HG03159 (cell line): ENCODE measurements around the gene POLA1.

Experiments
- ATAC-seq: cut with Tn5 transposase; IDR thresholded peaks from one replicate; pipeline ENCODE4 v1.9.1; 2021; ENCODE audit warnings: mild to moderate bottlenecking, moderate library complexity; ENCODE audit not compliant: unreplicated experiment

Gene POLA1

GRCh38 chrX:24682739-24683432 is 10.8 kb upstream of the POLA1 start:
- ATAC-seq = no peak

GRCh38 chrX:24684048-24684447 is 9.7 kb upstream of the POLA1 start:
- ATAC-seq = no peak

DNA sequence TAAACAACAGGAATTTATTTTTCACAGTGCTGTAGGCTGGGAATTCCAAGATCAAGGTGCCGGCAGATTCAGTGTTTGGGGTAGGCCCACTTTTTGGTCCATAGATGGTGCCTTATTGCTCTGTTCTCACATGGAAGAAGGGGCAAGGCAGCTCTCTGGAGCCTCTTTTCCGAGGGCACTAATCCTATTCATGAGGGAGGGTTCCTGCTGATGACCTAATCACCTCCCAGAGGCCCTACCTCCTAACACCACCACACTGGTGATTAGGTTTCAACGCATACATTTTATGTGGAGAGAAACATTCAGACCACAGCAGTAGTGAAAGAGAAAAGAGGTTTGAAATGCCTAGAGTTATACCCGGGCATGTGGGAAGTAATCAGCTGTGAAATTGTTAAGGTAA is 1.4 kb upstream of the POLA1 start:
- no peak for ATAC-seq

GRCh38 chrX:24694825-24695224 is 1.1 kb downstream of the POLA1 start:
- ATAC-seq = no peak

- ATAC-seq = no peak
Measured at GRCh38 chrX:24696294-24696693, 2.6 kb downstream of the POLA1 start.

- ATAC-seq = peak; percentile 99
Measured at GRCh38 chrX:24702362-24703184, 8.9 kb downstream of the POLA1 start.

GRCh38 chrX:24703185-24703494 is 9.4 kb downstream of the POLA1 start:
- no peak for ATAC-seq

GRCh38 chrX:24718771-24719170 is 25.1 kb downstream of the POLA1 start:
- no peak for ATAC-seq

- no peak for ATAC-seq
Measured at GRCh38 chrX:24720036-24720435, 26.3 kb downstream of the POLA1 start.

DNA sequence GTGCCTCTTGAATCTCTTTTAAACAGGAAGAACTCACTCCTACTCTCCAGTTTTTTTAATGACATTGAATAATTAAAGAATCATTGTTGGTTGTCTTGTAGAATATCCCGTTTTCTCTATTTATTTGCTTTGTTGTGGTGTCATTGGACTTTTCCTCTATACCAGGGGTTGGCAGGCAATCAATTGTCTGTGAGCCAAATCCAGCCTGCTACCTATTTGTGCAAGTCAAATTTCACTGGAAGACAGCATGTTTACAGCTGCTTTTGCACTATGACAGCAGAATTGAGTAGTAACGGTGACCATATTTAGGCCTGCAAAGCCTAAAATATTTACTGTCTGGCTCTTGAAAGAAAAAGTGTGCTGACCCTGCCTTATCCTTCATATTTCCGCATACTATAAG is 34.8 kb downstream of the POLA1 start:
- no peak for ATAC-seq

- ATAC-seq = no peak
Measured at GRCh38 chrX:24732766-24733500, 39.2 kb downstream of the POLA1 start.

DNA sequence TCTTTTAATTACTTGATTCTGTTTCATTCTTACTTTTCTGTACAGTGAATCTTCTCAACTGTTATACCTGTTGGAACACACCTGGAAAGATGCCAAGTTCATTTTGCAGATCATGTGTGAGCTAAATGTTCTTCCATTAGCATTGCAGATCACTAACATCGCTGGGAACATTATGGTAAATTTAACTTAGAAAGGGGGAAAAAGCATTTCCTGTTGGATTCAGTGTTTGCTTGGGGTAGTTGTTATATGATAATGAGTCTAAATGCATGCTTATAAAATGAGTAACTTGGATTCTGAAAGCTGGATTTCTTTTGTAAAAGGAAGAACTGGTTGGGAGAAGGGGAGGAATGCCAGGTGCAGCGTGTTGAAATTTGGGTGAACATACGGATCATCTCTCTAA is 47.6 kb downstream of the POLA1 start:
- no peak for ATAC-seq

DNA sequence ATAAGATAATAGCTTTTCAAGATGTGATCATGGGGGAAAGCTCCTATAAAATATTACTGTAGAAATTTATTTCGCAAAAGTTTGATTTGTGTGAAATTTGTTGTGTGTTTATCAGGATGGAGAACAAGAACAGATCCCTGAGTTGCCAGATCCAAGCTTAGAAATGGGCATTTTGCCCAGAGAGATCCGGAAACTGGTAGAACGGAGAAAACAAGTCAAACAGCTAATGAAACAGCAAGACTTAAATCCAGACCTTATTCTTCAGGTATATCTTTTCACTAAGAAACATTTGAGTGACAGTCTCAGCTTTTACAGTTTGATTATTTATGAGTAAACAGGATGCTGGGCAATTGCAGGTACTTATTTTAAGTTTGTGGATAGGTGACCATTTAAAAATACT is 54.5 kb downstream of the POLA1 start:
- ATAC-seq = no peak

GRCh38 chrX:24759786-24760185 is 66.1 kb downstream of the POLA1 start:
- no peak for ATAC-seq

DNA sequence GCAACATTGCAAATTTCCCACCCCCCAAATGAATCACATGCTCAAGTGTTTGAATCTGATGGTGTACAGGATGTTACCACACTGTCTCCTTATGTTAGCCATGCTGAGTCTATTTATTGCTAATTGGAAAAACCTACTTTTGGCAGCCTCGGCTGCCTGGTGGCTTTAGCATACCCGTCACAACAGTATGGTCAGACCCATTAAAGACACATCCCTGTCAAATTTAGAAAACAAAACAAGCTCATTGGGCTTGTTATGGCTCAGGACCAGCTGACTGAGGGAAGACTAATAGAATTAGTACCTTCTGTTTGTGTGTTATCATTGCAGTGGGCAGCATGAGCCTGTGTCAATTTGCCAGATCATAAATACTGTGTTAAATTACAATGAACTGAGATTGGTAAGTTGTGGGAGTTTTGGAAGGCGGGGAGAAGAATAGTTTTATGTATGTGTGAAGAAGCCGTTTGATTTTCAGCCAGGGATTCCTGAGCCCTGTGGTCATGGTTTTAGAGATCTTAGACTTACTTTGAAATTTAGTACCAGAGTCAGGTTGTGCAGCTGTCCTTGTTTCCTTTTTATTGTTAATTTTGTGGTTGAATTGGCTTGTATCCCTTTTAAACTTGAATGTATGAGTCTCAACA is 66.8 kb downstream of the POLA1 start:
- ATAC-seq = no peak

DNA sequence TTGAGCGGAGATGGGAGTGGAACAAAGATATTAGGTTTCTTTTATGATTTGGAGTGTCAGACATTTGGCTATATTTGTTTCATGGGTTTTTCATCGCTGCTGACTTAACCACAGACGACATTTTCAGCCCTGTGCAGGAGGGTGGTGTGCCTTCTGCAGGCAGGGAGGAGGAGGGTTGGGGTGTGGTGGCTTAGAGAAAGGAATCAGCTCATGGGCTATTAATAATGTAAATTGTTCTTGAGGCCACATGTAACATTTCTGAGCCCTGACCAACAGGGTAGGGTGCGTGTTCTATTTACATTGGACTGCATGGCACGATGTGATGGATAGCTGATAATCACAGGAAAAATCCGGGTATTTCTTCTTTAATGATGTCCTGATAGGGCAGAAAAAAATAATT is 67.6 kb downstream of the POLA1 start:
- no peak for ATAC-seq

GRCh38 chrX:24763989-24764388 is 70.3 kb downstream of the POLA1 start:
- no peak for ATAC-seq

DNA sequence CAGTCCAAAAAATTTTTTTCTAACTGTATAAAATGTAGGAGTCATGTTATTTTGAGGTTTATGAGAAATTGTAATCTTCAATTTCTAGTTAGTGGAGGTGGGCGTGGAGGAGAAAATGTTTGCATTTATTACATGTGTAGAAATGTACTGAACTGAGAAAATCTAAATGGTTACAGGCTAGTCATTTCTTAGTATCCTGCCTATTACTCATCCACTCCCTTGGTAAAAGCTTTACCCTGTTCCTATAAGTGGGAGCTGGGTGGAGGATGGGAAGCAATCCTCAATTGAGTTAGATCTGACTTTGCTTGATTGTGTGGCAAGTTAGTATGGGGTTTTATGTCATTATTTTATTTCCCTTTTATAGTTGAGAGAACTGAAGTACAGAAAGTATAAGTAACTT is 73.8 kb downstream of the POLA1 start:
- ATAC-seq = no peak

DNA sequence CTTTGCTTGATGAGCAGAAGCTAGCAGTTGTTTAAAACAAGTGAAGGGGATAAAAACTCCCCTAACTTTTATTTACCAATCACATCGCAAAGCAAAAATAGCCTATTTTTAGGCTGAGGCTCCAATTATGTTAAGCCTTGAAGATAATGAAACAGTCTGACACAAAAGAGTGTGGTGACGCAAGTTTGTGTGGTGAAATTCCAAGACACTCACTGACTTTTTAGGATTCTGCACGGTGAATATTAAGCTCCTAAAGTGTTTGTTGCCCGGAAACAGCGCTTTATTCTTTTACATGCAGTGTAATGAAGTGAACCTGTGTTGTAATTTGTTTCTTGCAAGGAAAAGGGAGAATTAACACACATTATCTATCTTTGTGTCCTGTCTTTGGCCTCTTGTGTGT is 74.8 kb downstream of the POLA1 start:
- ATAC-seq = no peak

DNA sequence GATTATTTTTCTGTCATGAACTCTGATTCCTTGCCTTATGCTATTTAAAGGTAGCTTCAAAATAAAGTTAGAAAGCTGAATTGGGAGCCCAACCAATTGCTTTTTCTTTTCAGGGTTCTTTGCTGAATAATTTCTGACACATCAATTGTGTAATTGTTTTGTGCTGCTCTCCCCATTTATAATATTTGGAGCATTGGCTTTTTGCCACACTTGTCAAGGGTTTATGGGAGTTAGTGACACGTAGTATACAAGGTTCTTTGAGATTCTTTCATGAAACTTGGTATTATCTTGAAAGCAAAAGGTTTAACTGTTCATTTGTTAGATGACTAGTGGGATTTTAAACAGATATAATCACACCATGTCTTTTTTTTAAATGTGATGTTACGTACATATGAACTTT is 80.9 kb downstream of the POLA1 start:
- no peak for ATAC-seq

DNA sequence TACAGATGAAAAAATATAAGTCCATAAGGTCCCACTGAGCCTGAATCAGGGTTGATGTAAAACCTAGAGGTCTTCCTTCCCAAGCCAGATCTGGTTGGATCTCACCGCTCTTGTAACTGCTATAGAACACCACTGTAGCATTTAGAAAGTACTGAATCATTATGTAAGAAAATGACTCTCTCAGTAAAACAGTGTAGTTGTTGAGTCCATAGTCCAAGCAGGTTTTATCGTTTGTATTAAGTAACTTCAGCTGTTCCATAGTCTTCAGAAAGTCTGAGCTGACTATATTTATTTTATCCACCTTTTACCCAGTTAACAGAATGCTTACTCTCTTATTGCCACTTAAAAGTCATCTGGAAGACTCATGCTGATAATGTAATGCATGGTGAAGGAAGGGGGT is 82.2 kb downstream of the POLA1 start:
- ATAC-seq = no peak

GRCh38 chrX:24777660-24778059 is 83.9 kb downstream of the POLA1 start:
- peak; percentile 97 for ATAC-seq
